ENCODE data around the gene TMBIM4.

TMBIM4 gene

DNA sequence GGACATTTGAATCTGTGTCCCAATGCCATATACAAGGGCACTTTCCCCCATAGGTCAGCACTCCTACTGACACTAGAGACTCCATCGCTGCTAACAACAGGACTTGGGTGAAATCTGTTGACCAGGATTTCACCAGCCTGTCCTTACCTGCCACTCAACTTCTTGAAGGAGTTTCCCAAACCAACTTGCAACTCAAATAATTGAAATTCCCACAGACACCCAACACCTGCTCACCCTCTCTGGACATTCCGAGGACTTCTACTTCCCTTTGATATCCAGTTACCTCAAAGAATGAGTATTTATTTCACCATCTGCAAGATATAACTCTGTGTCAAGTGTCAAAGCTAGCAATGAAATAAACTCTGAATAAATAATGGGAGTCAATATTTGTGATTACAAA is 83.8 kb downstream of the TMBIM4 start:
- DNase-seq: no peak

Data from NCI-H2171 (cell line).